Neural cell (in vitro differentiated cells): Measurements from ENCODE around the gene CRAT. TPM values are rescaled to one million over a fixed set of nuclear protein-coding genes. Genes with fewer than 3 reads are reported as not detected.

ENCODE experiments used
- H2AFZ ChIP-seq: fragments of 200-600, 300-800 bp; sonication (generic), shearing (Covaris generic); 2 replicates; pipeline ENCODE4 v1.6.0; 2014; ENCODE audit warnings: low read depth, mild to moderate bottlenecking, antibody characterized with exemption, low read length, moderate library complexity
- H3F3A ChIP-seq: fragments of 200-600 bp; shearing (Covaris generic); 2 replicates; pipeline ENCODE4 v1.6.1; 2016; ENCODE audit warnings: mild to moderate bottlenecking, moderate library complexity, mixed read lengths, antibody characterized with exemption, low read length; ENCODE audit not compliant: insufficient read depth, poor library complexity, severe bottlenecking
- H3K27ac ChIP-seq: fragments of 200-600, 300-800 bp; sonication (generic), shearing (Covaris generic); 2 replicates; pipeline ENCODE4 v1.5.1; 2014; ENCODE audit warnings: mild to moderate bottlenecking, low read length, moderate library complexity
- H3K27me3 ChIP-seq: fragments of 300-800, 200-600 bp; sonication (generic), shearing (Covaris generic); 2 replicates; pipeline ENCODE4 v1.6.0; 2014; ENCODE audit warnings: mild to moderate bottlenecking, low read depth, low read length, moderate library complexity; ENCODE audit not compliant: insufficient read depth
- H3K36me3 ChIP-seq: fragments of 300-800, 200-600 bp; sonication (generic), shearing (Covaris generic); 2 replicates; pipeline ENCODE4 v1.5.1; 2014; ENCODE audit warnings: mild to moderate bottlenecking, antibody characterized with exemption, low read length, moderate library complexity; ENCODE audit not compliant: insufficient read depth
- H3K4me2 ChIP-seq: fragments of 300-800, 200-600 bp; sonication (generic), shearing (Covaris generic); 2 replicates; pipeline ENCODE4 v1.6.0; 2014; ENCODE audit warnings: mild to moderate bottlenecking, low read length
- H3K4me3 ChIP-seq: fragments of 300-800, 200-600 bp; sonication (generic), shearing (Covaris generic); 2 replicates; pipeline ENCODE4 v1.5.1; 2014; ENCODE audit warnings: mild to moderate bottlenecking, low read length, moderate library complexity
- H3K79me2 ChIP-seq: fragments of 200-600 bp; shearing (Covaris generic); replicated peaks from 2 replicates; pipeline ENCODE4 v1.6.0; 2014; ENCODE audit warnings: mild to moderate bottlenecking, low read length, moderate library complexity; ENCODE audit not compliant: insufficient read depth
- H3K9ac ChIP-seq: fragments of 300-800, 200-600 bp; sonication (generic), shearing (Covaris generic); 2 replicates; pipeline ENCODE4 v1.6.1; 2016; ENCODE audit warnings: mild to moderate bottlenecking, low read length, mixed read lengths
- H3K9me2 ChIP-seq: fragments of 200-600 bp; shearing (Covaris generic); 2 replicates; pipeline ENCODE4 v1.6.1; 2016; ENCODE audit warnings: mild to moderate bottlenecking, low read length, mixed read lengths; ENCODE audit not compliant: insufficient read depth
- H3K9me3 ChIP-seq: fragments of 200-600, 300-800 bp; sonication (generic), shearing (Covaris generic); 2 replicates; pipeline ENCODE4 v1.6.1; 2016; ENCODE audit warnings: mild to moderate bottlenecking, mixed run types, low read length, moderate library complexity, mixed read lengths
- H4K20me1 ChIP-seq: fragments of 200-600 bp; shearing (Covaris generic); 2 replicates; pipeline ENCODE4 v1.6.1; 2016; ENCODE audit warnings: mild to moderate bottlenecking, mixed run types; ENCODE audit not compliant: insufficient read depth
- EP300 ChIP-seq: fragments of 450-650 bp; conservative IDR thresholded peaks from 2 replicates; pipeline ENCODE4 v1.6.1; 2014; ENCODE audit warnings: antibody characterized with exemption, mild to moderate bottlenecking, moderate library complexity; ENCODE audit not compliant: poor library complexity, severe bottlenecking
- EZH2 ChIP-seq: fragments of 200-600, 300-800 bp; shearing (Covaris generic), sonication (generic); IDR thresholded peaks from 2 replicates; pipeline ENCODE4 v1.6.1; 2014; ENCODE audit warnings: antibody characterized with exemption, low read length, borderline replicate concordance, mild to moderate bottlenecking; ENCODE audit not compliant: insufficient read depth, poor library complexity, severe bottlenecking
- MXI1 ChIP-seq: fragments of 450-650 bp; conservative IDR thresholded peaks from 2 replicates; pipeline ENCODE4 v1.6.1; 2014; ENCODE audit warnings: antibody characterized with exemption, mild to moderate bottlenecking; ENCODE audit not compliant: poor library complexity, severe bottlenecking
- POLR2AphosphoS5 ChIP-seq: IDR thresholded peaks from 2 replicates; pipeline ENCODE4 v1.6.1; 2012
- RAD21 ChIP-seq: fragments of 450-650 bp; conservative IDR thresholded peaks from 2 replicates; pipeline ENCODE4 v1.6.1; 2014; ENCODE audit warnings: antibody characterized with exemption, mild to moderate bottlenecking, moderate library complexity
- SMC3 ChIP-seq: fragments of 450-650 bp; conservative IDR thresholded peaks from 2 replicates; pipeline ENCODE4 v1.6.1; 2014; ENCODE audit warnings: antibody characterized with exemption, mild to moderate bottlenecking, moderate library complexity; ENCODE audit not compliant: poor library complexity
- TAF1 ChIP-seq: IDR thresholded peaks from 2 replicates; pipeline ENCODE4 v1.6.1; 2012; ENCODE audit warnings: low read depth
- polyA plus RNA-seq: library from polyadenylated mRNA; depleted of rRNA; stranded (reverse); fragments of >200 nt; gene quantifications from 2 replicates; pipeline ENCODE4 v1.2.3, GENCODE V29; 2014
- TF ChIP-seq, protein P1 (sequence below): IDR thresholded peaks from 2 replicates; pipeline ENCODE4 v1.6.1; 2012; ENCODE audit warnings: borderline replicate concordance
- TF ChIP-seq, protein P2 (sequence below): fragments of 450-650 bp; IDR thresholded peaks from 2 replicates; pipeline ENCODE4 v1.5.1; 2014; ENCODE audit warnings: antibody characterized with exemption, mild to moderate bottlenecking, moderate library complexity; ENCODE audit not compliant: poor library complexity, severe bottlenecking

CRAT gene
- polyA plus RNA-seq, 1 donor from 2014 or later, result 14.3 TPM

DNA sequence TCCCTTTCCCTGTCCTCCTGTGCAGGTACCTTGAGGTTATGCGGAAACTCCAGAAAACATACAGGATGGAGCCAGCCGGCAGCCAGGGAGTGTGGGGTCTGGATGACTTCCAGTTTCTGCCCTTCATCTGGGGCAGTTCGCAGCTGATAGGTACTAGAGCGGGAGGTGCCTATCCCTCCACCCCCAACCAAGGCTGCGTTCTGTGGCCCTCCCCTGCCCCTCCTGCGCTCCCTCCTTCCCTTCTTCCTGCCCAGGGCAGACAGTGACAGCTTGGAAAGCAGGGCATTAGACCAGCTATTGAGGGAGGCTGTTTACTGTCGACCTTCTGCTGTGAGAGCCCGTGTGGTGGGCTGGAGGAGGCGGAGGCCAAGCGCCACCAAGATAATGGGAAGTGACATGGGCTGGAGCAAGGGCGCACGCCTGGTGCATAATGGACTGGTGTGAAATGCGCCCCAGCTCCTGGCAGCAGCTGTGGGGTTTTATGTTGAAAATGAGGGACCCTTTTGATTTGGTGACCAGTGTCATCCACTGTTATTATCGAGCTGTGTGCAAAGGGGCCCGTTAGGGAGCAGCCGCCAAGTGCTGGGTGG lies 25.9 kb upstream of the CRAT start:
- Histone ChIP-seq H3K4me2 (no peak overlapping the region), H3F3A (no peaks in the 10 kb centered on the region), H3K9me3 (no peaks in the 10 kb centered on the region), H3K9ac (no peak overlapping the region), H3K4me3 (no peak overlapping the region), H3K79me2 (no peaks in the 10 kb centered on the region), H3K9me2 (no peaks in the 10 kb centered on the region), H2AFZ (no peak overlapping the region), H3K27me3 (no peaks in the 10 kb centered on the region), H3K27ac (no peak overlapping the region), H4K20me1 (no peaks in the 10 kb centered on the region), H3K36me3 (no peaks in the 10 kb centered on the region)
- TF ChIP-seq, protein P1, sequence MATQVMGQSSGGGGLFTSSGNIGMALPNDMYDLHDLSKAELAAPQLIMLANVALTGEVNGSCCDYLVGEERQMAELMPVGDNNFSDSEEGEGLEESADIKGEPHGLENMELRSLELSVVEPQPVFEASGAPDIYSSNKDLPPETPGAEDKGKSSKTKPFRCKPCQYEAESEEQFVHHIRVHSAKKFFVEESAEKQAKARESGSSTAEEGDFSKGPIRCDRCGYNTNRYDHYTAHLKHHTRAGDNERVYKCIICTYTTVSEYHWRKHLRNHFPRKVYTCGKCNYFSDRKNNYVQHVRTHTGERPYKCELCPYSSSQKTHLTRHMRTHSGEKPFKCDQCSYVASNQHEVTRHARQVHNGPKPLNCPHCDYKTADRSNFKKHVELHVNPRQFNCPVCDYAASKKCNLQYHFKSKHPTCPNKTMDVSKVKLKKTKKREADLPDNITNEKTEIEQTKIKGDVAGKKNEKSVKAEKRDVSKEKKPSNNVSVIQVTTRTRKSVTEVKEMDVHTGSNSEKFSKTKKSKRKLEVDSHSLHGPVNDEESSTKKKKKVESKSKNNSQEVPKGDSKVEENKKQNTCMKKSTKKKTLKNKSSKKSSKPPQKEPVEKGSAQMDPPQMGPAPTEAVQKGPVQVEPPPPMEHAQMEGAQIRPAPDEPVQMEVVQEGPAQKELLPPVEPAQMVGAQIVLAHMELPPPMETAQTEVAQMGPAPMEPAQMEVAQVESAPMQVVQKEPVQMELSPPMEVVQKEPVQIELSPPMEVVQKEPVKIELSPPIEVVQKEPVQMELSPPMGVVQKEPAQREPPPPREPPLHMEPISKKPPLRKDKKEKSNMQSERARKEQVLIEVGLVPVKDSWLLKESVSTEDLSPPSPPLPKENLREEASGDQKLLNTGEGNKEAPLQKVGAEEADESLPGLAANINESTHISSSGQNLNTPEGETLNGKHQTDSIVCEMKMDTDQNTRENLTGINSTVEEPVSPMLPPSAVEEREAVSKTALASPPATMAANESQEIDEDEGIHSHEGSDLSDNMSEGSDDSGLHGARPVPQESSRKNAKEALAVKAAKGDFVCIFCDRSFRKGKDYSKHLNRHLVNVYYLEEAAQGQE, result no peak
- TF ChIP-seq SMC3 (no peak), EZH2 (no peak), MXI1 (no peak), EP300 (no peak), TAF1 (no peak)

DNA sequence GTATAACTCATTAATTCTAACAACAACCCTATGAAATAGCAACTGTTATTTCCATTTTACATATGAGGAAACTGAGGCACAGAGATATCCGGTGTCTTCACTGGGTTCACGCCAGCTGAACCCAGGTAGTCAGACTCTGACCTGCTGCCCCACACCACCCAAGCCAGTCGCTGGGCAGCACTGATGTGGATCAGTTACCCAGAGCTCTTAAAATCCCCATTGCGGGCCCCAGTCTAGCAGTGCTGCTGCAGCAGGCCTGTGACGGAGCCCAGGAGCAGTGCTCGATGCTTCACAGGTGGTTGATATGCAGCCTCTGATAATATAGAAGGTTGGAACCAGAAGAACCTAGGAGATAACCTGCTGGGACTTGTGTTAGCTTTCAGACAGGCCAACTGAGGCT lies 24.9 kb upstream of the CRAT start:
- peaks cover 5% of the 10 kb centered on the region for H3K36me3 ChIP-seq
- H3K9me3 ChIP-seq, result no peaks in the 10 kb centered on the region
- H3F3A ChIP-seq, result no peaks in the 10 kb centered on the region
- TF ChIP-seq TAF1 (no peak), MXI1 (no peak), SMC3 (no peak), RAD21 (no peak), EZH2 (no peak), EP300 (no peak), POLR2AphosphoS5 (no peak)
- TF ChIP-seq, protein P2, sequence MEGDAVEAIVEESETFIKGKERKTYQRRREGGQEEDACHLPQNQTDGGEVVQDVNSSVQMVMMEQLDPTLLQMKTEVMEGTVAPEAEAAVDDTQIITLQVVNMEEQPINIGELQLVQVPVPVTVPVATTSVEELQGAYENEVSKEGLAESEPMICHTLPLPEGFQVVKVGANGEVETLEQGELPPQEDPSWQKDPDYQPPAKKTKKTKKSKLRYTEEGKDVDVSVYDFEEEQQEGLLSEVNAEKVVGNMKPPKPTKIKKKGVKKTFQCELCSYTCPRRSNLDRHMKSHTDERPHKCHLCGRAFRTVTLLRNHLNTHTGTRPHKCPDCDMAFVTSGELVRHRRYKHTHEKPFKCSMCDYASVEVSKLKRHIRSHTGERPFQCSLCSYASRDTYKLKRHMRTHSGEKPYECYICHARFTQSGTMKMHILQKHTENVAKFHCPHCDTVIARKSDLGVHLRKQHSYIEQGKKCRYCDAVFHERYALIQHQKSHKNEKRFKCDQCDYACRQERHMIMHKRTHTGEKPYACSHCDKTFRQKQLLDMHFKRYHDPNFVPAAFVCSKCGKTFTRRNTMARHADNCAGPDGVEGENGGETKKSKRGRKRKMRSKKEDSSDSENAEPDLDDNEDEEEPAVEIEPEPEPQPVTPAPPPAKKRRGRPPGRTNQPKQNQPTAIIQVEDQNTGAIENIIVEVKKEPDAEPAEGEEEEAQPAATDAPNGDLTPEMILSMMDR, result no peak
- TF ChIP-seq, protein P1, result no peak
- no peak overlapping the region for H3K4me3 ChIP-seq
- no peaks in the 10 kb centered on the region for H3K27me3 ChIP-seq
- no peak overlapping the region for H2AFZ ChIP-seq
- H3K9ac ChIP-seq, result no peak overlapping the region
- H4K20me1 ChIP-seq, result no peaks in the 10 kb centered on the region
- no peak overlapping the region for H3K4me2 ChIP-seq
- no peak overlapping the region for H3K27ac ChIP-seq
- no peaks in the 10 kb centered on the region for H3K79me2 ChIP-seq
- no peaks in the 10 kb centered on the region for H3K9me2 ChIP-seq
